ENCODE measurements around the gene GALNT15.

The GALNT15 gene

DNA sequence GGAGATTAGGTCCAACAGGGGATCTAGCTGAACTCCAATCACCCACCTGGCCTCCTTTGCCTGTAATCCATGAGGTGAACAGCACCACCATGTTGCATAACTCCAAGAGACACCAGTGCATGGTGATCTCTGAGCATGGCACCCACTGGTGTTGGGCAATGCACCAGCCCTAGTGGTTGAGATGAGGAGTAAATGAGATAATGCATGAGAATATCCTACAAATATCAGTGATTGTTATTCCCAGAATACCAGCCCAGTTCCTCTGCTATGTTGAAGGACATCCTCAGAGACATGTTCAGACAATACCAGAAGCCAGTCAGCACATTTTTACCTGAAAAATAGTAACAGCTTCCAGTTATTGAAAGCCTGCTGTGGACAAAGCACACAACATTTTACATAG lies 14.7 kb downstream of the GALNT15 start:
- Histone ChIP-seq H3K14ac (ENCODE audit: low read length in 2 of 2) (no peak overlapping the region), H2BK120ac (ENCODE audit: low read depth, low read length) (no peak overlapping the region), H3K27ac (ENCODE audit: low read length, poor library complexity, severe bottlenecking) (no peak overlapping the region), H2BK12ac (ENCODE audit: low read length in 2 of 2) (no peak overlapping the region), H3K36me3 (ENCODE audit: control insufficient read depth in 1 of 2, insufficient read depth in 2 of 2, low read depth in 1 of 2, low read length in 2 of 2) (peaks cover 0 to 39% of the 10 kb centered on the region in 2 experiments), H2BK15ac (ENCODE audit: low read depth, poor library complexity, severe bottlenecking) (no peak overlapping the region), H4K91ac (ENCODE audit: low read length) (no peak overlapping the region), H3K79me1 (replicated peaks; ENCODE audit: low read length, poor library complexity, severe bottlenecking) (no peaks in the 10 kb centered on the region), H3K4me2 (ENCODE audit: low read length, poor library complexity, severe bottlenecking) (no peak overlapping the region), H3K23ac (ENCODE audit: low read length in 2 of 2) (no peak overlapping the region), H3K9ac (ENCODE audit: low read length) (no peak overlapping the region), H3K9me3 (ENCODE audit: control insufficient read depth, low read length) (no peaks in the 10 kb centered on the region), H3K4me3 (ENCODE audit: insufficient read depth in 1 of 2, low read depth in 1 of 2, low read length in 2 of 2) (no peak overlapping the region), H4K8ac (ENCODE audit: low read length) (no peak overlapping the region), H2AFZ (ENCODE audit: low read depth, low read length) (no peak overlapping the region), H3K18ac (ENCODE audit: low read depth in 1 of 2, low read length in 2 of 2) (no peak overlapping the region), H2BK5ac (ENCODE audit: low read depth, low read length, poor library complexity, severe bottlenecking) (no peak overlapping the region), H2AK5ac (ENCODE audit: low read length, severe bottlenecking) (no peak overlapping the region), H3K4me1 (ENCODE audit: control insufficient read depth, insufficient read depth, low read depth, low read length) (peaks cover 1% of the 10 kb centered on the region), H3K4ac (ENCODE audit: low read depth in 1 of 2, low read length in 2 of 2) (no peak overlapping the region), H3K27me3 (ENCODE audit: control insufficient read depth in 1 of 2, insufficient read depth in 1 of 2, low read length in 2 of 2) (no peaks in the 10 kb centered on the region)
- no peak for DNase-seq

DNA sequence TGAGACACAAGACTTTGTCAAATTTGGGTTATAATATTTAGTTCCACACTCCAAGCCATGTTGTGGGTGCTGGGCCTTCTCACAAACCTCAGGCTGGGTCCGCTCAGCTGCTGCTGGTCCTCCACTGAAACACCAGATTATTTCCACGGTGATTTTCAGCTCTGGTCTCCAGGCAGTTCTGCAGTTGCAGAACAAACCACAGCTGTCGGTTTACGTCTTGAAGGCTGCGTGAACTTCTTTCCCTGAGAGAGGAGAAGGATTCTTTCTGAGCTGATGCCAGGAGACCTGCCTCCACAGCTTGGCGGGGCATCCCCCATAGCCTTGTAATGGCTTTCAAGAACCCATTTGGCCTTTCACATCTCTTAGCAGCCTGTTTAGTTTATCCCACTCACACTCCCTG lies 16.2 kb downstream of the GALNT15 start:
- Histone ChIP-seq H3K4me3 (ENCODE audit: insufficient read depth in 1 of 2, low read depth in 1 of 2, low read length in 2 of 2) (no peak overlapping the region), H3K23ac (ENCODE audit: low read length in 2 of 2) (no peak overlapping the region), H4K91ac (ENCODE audit: low read length) (no peak overlapping the region), H3K9ac (ENCODE audit: low read length) (no peak overlapping the region), H3K9me3 (ENCODE audit: control insufficient read depth, low read length) (no peaks in the 10 kb centered on the region), H3K4me2 (ENCODE audit: low read length, poor library complexity, severe bottlenecking) (no peak overlapping the region), H3K79me1 (replicated peaks; ENCODE audit: low read length, poor library complexity, severe bottlenecking) (no peaks in the 10 kb centered on the region), H3K36me3 (ENCODE audit: control insufficient read depth in 1 of 2, insufficient read depth in 2 of 2, low read depth in 1 of 2, low read length in 2 of 2) (peaks cover 0 to 44% of the 10 kb centered on the region in 2 experiments), H3K4me1 (ENCODE audit: control insufficient read depth, insufficient read depth, low read depth, low read length) (no peaks in the 10 kb centered on the region), H2AK5ac (ENCODE audit: low read length, severe bottlenecking) (no peak overlapping the region), H2BK12ac (ENCODE audit: low read length in 2 of 2) (no peak overlapping the region), H4K8ac (ENCODE audit: low read length) (no peak overlapping the region), H3K27ac (ENCODE audit: low read length, poor library complexity, severe bottlenecking) (no peak overlapping the region), H2AFZ (ENCODE audit: low read depth, low read length) (no peak overlapping the region), H2BK120ac (ENCODE audit: low read depth, low read length) (no peak overlapping the region), H2BK5ac (ENCODE audit: low read depth, low read length, poor library complexity, severe bottlenecking) (no peak overlapping the region), H3K27me3 (ENCODE audit: control insufficient read depth in 1 of 2, insufficient read depth in 1 of 2, low read length in 2 of 2) (no peaks in the 10 kb centered on the region), H3K14ac (ENCODE audit: low read length in 2 of 2) (no peak overlapping the region), H2BK15ac (ENCODE audit: low read depth, poor library complexity, severe bottlenecking) (no peak overlapping the region), H3K18ac (ENCODE audit: low read depth in 1 of 2, low read length in 2 of 2) (no peak overlapping the region), H3K4ac (ENCODE audit: low read depth in 1 of 2, low read length in 2 of 2) (no peak overlapping the region)
- DNase-seq, result no peak
- 97% methylated on average over 6 of the region's 6 CpGs for WGBS

DNA sequence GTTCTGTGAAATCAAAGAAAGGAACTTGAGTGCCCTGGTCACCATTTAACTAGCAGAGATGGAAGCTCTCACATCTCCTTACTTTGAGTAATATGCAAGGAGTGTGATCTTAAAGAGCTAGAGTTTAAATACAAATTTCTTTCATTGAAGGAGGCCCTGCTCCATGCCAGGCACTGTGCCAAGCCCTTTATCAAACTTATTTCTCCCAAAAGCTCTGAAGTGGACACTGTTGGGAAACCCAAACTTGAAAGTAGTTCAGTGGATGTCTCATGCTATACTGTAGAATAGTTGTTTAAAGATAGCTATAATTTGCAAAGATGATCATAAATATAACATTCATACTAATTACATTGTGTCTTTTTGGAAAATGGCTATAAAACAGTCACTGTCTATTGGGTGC lies 17.1 kb downstream of the GALNT15 start:
- DNase-seq, result no peak
- H3K4me2 ChIP-seq (ENCODE audit: low read length, poor library complexity, severe bottlenecking), result no peak overlapping the region

DNA sequence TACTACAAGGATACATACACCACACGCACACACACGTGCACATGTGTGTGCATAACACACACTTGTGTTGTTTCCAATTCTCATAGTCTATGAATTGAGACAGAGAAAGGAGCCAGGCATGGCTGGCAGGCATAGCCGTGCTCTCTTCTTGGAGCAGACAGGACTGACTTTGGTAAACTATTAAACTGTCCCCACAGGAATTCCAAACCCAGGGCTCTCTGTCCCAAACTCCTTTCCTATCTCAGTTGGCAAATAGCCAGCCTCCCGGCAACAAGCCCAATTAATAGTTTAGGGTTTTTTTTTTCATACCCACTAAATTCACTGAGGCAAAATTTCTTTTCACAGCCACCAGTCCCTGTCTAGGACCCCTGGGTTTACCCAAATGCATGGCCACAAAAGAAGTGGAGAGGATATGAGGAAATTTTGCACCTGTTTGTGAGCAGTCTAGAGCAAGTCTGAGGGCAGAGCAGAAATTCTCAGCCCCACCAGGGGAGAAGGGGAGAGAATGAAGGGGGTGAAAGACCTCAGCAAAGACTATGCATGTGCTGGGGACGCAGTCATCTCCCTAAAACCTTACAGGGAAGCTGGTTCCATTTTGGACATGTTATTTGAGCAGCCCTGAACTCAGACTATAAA lies 17.8 kb downstream of the GALNT15 start:
- no peak overlapping the region for H3K14ac ChIP-seq (ENCODE audit: low read length in 2 of 2)
- DNase-seq, result no peak
- no peak overlapping the region for H3K4ac ChIP-seq (ENCODE audit: low read depth in 1 of 2, low read length in 2 of 2)
- no peaks in the 10 kb centered on the region for H3K27me3 ChIP-seq (ENCODE audit: control insufficient read depth in 1 of 2, insufficient read depth in 1 of 2, low read length in 2 of 2)
- H4K91ac ChIP-seq (ENCODE audit: low read length), result no peak overlapping the region
- no peak overlapping the region for H3K18ac ChIP-seq (ENCODE audit: low read depth in 1 of 2, low read length in 2 of 2)
- no peak overlapping the region for H2BK15ac ChIP-seq (ENCODE audit: low read depth, poor library complexity, severe bottlenecking)
- no peak overlapping the region for H3K9ac ChIP-seq (ENCODE audit: low read length)
- H2AK5ac ChIP-seq (ENCODE audit: low read length, severe bottlenecking), result no peak overlapping the region
- H3K27ac ChIP-seq (ENCODE audit: low read length, poor library complexity, severe bottlenecking), result no peak overlapping the region
- no peak overlapping the region for H3K4me2 ChIP-seq (ENCODE audit: low read length, poor library complexity, severe bottlenecking)
- no peak overlapping the region for H2BK12ac ChIP-seq (ENCODE audit: low read length in 2 of 2)
- no peaks in the 10 kb centered on the region for H3K4me1 ChIP-seq (ENCODE audit: control insufficient read depth, insufficient read depth, low read depth, low read length)
- no peak overlapping the region for H3K4me3 ChIP-seq (ENCODE audit: insufficient read depth in 1 of 2, low read depth in 1 of 2, low read length in 2 of 2)
- no peaks in the 10 kb centered on the region for H3K9me3 ChIP-seq (ENCODE audit: control insufficient read depth, low read length)
- no peak overlapping the region for H2AFZ ChIP-seq (ENCODE audit: low read depth, low read length)
- no peak overlapping the region for H3K23ac ChIP-seq (ENCODE audit: low read length in 2 of 2)
- no peak overlapping the region for H2BK120ac ChIP-seq (ENCODE audit: low read depth, low read length)
- WGBS, result 86% methylated on average over 4 of the region's 5 CpGs
- no peak overlapping the region for H4K8ac ChIP-seq (ENCODE audit: low read length)
- no peak overlapping the region for H2BK5ac ChIP-seq (ENCODE audit: low read depth, low read length, poor library complexity, severe bottlenecking)
- no peaks in the 10 kb centered on the region for H3K79me1 ChIP-seq (replicated peaks; ENCODE audit: low read length, poor library complexity, severe bottlenecking)
- H3K36me3 ChIP-seq (ENCODE audit: control insufficient read depth in 1 of 2, insufficient read depth in 2 of 2, low read depth in 1 of 2, low read length in 2 of 2), result peaks cover 0 to 54% of the 10 kb centered on the region in 2 experiments

More for the DNA sequence above, 17.1 kb downstream of the GALNT15 start:
- Histone ChIP-seq H3K27me3 (ENCODE audit: control insufficient read depth in 1 of 2, insufficient read depth in 1 of 2, low read length in 2 of 2) (no peaks in the 10 kb centered on the region), H2BK5ac (ENCODE audit: low read depth, low read length, poor library complexity, severe bottlenecking) (no peak overlapping the region), H2AFZ (ENCODE audit: low read depth, low read length) (no peak overlapping the region), H3K23ac (ENCODE audit: low read length in 2 of 2) (no peak overlapping the region), H2BK12ac (ENCODE audit: low read length in 2 of 2) (no peak overlapping the region), H4K8ac (ENCODE audit: low read length) (no peak overlapping the region), H2BK120ac (ENCODE audit: low read depth, low read length) (no peak overlapping the region), H3K4me3 (ENCODE audit: insufficient read depth in 1 of 2, low read depth in 1 of 2, low read length in 2 of 2) (no peak overlapping the region), H3K36me3 (ENCODE audit: control insufficient read depth in 1 of 2, insufficient read depth in 2 of 2, low read depth in 1 of 2, low read length in 2 of 2) (peaks cover 0 to 47% of the 10 kb centered on the region in 2 experiments), H3K18ac (ENCODE audit: low read depth in 1 of 2, low read length in 2 of 2) (no peak overlapping the region), H4K91ac (ENCODE audit: low read length) (no peak overlapping the region), H3K14ac (ENCODE audit: low read length in 2 of 2) (no peak overlapping the region), H2AK5ac (ENCODE audit: low read length, severe bottlenecking) (no peak overlapping the region), H3K4me1 (ENCODE audit: control insufficient read depth, insufficient read depth, low read depth, low read length) (no peaks in the 10 kb centered on the region), H3K79me1 (replicated peaks; ENCODE audit: low read length, poor library complexity, severe bottlenecking) (no peaks in the 10 kb centered on the region), H3K9me3 (ENCODE audit: control insufficient read depth, low read length) (no peaks in the 10 kb centered on the region), H3K27ac (ENCODE audit: low read length, poor library complexity, severe bottlenecking) (no peak overlapping the region), H2BK15ac (ENCODE audit: low read depth, poor library complexity, severe bottlenecking) (no peak overlapping the region), H3K4ac (ENCODE audit: low read depth in 1 of 2, low read length in 2 of 2) (no peak overlapping the region), H3K9ac (ENCODE audit: low read length) (no peak overlapping the region)

Measured in mesenchymal stem cell (in vitro differentiated cells and primary cell).